Measurements from ENCODE around the gene NEU2.
"Not testable (repeated sequence)": the region's sequence is repeated elsewhere in the genome, so short reads cannot be mapped to it uniquely, and the experiment has no call there.

Gene NEU2

DNA sequence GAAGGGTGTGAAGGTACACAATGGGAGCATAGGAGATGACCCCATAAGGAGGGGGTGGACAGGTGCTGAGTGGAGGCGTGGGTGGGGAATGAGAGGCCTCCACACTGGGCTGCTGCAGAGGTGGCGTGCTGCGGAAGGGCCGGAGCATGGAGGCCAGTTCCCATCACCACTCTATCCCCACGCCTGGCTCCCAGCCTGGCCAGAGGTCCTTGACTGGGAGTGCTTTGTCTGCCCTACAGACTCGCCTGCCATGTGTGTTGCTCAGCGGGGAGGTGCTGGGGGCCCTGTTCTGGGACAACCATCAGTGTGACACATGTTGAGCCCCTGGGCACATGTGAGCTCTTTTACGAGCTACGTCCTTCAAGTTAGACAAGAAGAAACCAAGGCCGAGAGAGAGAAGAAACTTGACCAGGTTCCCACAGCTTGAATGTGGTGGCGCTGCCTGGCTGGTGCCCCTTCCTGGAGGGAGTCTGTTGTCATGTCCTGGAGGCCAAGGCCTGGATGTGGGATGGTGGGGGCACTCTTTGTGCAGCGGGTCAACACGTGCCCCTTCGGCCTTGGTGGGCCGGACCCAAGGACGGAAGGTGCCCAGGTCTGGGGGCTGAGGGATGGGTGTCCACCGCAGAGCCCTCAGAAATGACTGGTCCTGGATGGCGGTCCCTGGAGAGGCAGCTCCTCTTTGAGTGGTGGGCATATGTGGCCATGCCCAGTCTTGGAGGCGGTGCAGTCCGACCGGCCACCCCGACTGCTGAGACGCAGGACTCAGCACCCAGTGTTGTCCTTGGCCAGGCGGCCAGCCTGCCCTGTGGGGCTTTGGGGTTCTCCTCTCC lies 26.5 kb downstream of the NEU2 start:
- DNase-seq, result no peak

DNA sequence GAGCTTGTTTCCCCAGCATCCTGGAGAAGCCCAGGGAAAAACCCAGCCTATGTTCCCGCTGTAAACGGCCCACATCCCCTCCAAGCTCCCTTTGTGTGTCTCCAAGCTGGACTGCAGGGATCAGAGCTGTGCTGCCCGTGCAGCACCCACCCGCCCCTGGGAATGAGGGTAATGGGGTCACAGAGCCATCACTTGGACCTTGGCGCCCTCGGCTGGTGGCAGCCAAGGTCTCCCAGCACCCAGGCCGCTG lies 27.0 kb downstream of the NEU2 start:
- DNase-seq, result no peak

DNA sequence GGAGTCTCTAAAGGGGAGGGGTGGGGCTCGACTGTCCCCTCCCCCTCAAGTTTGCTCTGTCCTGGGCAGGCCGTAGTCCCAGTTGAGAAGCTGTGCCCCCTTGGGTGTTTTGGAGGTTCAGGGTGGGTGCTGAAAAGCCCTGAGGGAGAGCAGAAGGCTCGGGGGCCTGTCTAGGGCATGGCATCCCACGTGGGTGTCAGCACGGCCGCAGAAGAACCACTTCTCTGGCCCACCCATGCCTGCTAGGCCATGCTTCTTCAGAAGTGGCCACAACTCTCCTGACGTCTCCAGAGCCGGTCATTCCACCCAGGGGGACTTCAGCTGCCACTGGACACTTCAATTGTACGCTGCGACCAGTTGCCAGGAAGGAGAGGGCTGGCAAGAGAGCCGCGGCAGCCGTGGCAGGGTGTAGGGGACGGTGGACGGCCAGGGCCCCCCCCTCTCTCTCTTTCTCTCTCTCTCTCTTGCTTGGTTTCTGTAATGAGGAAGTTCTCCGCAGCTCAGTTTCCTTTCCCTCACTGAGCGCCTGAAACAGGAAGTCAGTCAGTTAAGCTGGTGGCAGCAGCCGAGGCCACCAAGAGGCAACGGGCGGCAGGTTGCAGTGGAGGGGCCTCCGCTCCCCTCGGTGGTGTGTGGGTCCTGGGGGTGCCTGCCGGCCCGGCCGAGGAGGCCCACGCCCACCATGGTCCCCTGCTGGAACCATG lies 27.5 kb downstream of the NEU2 start, which contains the start of gene INPP5D:
TSS of gene INPP5D (plus strand) at position 546 of the 704 bp plus-strand sequence. CDS start at position 683, 137 bp downstream.
- DNase-seq, result no peak

DNA sequence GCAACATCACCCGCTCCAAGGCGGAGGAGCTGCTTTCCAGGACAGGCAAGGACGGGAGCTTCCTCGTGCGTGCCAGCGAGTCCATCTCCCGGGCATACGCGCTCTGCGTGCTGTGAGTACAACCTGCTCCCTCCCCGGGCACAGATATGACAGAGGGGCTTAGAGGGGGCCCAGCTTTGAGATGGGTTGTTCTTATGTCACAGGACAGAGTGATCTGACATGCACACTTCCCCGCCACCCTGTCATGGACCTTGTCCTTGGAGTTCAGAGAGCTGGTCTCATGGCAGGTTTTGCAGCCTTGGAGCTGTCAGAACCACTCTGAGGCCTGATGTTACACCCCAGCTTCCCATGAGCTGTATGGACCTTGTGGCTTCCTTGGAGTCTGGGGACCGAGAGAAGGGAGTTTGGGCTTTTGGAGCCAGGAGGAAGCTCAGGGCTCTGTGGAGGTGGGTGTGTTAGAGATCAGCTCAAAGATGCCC lies 28.1 kb downstream of the NEU2 start:
- DNase-seq, result no peak

DNA sequence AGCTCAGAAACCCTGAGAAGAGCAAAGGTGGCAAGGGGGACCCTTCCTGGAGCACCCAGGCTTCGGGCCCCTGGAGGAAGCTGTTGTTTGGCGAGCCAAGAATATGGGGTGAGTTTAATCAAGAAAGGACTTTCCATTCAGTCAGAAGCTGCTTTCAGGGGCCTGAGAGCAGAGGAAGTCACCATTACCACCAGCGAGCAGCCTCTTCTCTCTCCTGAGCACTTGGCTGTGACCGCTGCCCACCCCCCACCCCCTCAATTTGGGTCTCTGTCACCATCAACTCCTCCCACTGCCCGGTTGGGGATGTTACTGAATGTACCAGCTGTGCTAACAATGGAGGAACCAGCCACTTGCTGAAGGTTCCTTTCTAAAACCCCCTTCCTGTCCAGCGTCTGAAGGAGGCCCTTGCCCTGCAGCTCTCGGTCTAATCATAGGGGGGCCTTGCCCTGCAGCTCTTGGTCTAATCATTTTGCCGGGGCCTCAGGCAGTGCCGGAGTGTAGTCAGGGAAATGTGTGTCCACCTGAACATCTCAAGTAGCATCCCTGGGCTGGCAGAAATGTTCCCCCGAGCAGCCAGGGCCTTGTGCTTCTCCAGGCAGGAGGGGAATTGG lies 28.6 kb downstream of the NEU2 start:
- no peak for DNase-seq

DNA sequence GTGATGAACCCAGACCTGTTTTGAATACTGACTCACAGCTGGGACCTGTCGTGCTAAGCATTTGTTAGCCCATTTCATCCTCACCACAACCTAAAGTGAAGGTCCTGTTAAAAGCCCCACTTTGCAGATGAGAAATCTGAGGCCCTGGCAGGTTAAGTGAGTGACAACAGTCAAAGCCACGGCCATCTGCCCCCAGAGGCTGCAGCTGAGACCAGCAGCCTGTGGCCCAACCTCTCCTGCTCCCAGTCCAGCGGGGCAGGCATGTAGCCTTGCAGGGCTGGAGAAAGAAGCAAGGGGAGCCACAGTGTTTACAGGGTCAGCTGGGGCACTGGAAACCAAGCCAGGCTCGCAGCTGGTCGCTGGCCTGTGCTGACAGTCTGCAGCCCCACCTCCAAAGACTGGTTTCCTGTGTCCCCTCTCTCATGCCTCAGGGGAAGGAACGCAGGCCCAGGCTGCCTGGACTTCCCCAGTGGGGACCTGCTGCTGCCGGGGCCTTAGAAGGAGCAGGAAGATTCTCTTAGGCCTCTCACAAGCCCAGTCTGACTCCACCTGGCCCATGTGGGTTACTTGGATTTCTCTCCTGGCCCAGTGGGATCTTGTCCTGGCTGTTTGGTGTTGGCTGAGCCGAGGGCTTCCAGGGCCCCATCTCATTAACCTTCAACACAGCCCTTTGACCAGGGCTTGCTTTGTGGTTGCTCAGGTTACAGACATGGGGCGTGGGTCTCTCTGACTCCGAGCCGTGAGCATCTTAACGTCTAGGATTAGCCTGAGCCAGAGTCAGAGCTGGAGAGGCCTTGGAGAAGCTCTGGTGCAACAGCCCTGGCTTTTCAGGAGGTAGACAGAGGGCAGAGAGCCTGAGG lies 29.3 kb downstream of the NEU2 start:
- peak; percentile 66 for DNase-seq

DNA sequence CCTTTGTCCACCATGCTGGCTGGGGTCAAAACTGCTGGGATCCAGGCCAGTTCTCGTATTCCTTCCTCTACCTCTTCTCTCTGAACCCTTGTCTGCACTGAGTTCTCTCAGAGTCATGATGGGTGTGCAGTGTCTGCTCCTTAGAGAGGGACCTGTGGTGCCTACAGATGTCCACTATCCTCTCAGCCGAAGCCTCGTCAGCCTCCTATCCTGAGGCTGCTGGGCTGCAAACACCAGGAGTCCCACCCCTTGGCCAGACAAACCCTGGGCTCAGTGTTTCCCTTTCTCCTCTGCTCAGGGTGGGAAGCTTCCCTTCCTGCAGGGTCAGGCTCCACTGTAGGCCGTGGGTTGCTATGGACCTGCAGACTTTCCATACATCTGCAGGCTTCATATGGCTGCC lies 30.0 kb downstream of the NEU2 start:
- no peak for DNase-seq

DNA sequence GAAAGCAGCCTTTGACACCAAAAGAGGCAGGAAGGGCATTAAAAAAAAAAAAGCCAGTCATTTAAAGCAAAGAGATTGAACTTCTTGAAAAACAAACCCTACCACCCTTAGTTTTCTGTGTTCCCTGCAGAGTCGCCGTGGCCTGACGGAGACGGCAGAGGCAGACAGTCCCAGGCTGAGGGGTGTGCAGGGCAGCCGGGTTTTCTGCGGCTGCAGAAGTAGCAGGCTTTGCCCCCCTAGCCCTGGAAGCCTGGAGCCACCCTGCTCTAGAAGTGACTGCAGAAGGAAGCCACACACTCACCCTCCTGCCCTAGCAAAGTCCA lies 30.4 kb downstream of the NEU2 start:
- DNase-seq, result no peak

DNA sequence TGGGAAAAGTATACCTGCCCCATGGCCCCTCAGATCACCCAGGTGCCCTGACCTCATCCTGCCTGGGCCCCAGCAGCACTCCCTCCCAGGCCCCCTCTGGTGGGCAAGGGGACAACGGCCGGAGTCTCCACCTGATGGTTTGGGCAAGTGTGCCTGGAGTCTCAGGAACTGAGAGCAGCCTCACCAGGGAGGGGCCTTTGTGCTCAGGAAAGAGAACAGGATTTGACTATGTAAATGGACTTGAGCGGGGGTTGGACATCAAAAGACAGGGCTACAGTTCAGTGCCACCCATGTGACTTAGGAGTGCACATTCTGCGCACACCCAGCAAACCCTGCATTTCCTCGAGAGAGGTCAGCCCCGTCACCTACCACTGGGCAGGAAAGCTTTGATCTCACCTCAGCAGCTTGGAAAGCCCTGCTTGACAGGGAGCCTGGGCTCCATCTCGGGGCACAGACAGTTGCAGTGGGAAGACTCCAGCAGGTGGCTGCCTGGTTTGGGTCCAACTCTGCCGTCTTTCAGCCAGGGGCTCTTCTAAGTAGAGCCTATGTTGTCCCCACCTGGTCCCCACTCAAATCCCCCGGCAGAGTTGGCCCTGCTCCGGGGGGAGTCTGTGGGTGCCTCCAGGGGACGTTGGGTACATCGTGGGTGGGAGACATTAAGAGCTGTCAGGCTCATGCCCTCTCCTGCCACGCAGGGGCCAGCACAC lies 30.9 kb downstream of the NEU2 start:
- DNase-seq, result no peak

DNA sequence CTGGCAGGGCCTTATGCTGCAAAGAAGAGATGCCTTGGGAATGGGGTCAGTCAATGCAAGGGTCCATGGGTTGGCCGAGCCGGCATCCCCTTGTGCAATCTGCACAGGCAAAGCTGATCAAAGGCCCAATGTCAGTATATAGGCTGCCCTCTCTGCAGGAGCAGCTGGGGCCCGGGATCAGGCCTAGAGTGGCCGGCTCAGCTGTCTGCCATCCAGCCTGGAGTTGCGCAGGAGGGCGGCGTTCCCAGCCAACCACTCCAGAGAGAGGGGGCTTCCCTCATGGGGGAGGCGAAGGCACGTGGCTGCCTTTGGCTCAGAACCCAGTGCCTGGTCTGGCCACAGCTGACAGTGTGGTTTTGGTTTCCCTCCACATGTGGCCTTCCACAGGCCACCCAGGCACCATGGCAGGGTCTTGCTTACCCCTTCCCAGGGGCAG lies 31.5 kb downstream of the NEU2 start:
- DNase-seq, result peak; percentile 54

DNA sequence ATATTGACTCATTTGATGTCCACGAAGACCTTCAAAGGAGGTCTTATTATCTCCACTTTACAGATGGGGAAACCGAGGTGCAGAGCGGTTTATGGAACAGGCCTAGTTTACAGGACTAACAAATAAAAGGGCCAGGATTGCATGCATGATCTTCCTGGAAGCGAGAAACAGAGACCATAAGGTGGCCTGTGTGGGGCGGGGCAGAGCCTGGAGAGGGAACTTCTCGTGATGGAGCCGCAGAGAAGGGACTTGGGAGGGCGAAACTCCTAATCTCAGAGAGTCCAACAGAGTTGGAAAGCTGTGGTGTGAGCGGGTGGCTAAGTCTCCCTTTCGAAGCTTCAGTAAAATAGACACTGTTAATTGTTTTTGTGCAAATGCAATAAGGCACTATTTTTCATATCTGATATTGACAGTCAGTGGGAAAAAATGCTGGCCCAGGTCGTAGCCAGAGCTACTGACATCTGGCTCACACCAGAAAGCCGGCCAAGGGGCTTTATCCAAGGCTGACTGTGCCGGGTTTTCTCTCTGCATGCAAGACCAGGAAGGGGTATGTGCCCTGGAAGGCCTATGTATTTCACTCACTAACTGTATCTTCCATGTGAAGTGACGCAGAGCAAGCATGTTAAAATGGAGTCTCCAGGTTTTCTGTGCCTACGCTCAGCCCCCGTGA lies 32.2 kb downstream of the NEU2 start:
- no peak for DNase-seq

DNA sequence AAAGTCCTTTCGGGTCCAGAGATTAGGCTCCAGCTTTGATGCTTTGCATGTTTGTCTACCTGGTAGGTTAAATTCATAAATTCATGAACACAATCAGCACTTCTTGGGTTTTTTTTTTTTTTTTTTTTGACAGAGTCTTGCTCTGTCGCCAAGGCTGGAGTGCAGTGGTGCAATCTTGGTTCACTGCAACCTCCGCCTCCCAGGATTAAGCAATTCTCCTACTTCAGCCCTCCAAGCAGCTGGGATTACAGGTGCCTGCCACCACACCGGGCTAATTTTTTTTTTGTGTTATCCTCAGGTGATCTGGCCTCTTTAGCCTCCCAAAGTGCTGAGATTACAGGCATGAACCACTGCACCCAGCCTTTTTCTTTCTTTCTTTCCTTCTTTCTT lies 32.7 kb downstream of the NEU2 start:
- not testable (repeated sequence) for DNase-seq

DNA sequence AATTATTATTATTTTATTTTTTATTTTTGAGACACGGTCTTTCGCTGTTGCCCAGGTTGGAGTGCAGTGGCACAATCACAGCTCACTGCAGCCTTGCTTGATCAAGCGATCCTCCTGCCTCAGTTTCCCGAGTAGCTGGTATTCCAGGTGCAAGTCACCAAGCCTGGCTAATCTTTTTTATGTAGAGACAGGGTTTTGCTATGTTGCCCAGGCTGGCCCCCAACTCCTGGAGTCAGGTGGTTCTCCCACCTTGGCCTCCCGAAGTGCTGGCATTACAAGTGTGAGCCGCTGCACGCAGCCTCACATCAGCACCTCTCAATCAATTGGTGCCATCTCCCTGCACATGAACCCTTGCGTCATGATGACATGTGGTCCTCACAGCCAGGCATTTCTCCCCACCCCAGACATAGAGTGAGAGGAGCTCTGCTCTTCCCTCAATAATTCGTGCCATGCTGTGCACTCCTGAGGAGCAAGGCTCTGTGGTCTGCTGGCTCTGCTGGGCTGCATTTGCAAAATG lies 33.5 kb downstream of the NEU2 start:
- no peak for DNase-seq

DNA sequence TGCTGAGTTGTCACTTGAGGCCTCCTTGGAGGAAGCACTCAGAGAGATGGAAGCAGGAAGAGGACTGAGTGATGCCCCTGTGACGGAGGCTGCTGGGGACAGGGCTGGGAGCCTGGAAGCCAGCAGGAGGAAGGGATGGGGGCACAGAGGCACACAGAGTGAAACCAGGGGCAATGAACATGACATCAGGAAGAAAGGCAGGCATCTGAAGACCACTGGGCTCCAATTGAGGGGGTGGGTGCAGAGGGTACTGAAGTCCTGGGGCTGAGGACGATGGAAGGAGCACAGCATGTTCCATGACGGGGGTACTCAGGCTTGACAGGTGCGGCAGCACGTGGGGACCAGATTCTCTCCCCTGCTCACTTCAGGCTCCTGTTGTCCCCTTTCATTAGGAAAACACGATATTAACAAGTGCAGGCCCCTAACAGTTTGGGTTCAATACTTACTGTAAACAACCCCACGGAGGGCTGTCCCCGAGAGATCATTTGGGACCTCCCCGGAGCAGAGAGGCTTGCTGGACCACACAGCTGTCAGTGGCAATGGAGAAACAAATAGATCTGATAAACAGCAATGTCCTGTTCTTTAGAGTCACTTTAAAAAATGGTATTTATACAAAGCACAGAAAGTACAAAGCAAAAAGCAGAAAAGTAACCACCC lies 36.4 kb downstream of the NEU2 start:
- DNase-seq, result no peak

DNA sequence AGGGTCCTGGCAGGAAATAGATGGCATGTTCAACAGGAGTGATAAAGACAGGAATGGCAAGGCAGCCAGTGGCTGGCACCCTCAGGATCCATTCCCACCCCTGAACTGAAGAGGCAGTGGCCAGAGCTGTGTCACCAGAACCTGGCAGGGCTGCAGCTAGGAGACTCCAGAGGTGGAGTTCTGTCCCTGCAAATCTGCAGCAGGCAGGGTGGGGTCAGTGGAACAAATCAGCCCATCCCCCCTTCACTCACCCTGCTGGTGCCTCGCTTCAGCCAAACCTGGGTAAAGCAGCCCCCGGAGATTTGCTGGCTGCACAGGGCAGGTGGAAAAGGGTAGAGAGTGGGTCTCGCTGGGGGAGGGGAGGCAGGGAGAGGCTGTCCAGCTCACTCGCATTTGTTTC lies 40.4 kb downstream of the NEU2 start:
- no peak for DNase-seq

DNA sequence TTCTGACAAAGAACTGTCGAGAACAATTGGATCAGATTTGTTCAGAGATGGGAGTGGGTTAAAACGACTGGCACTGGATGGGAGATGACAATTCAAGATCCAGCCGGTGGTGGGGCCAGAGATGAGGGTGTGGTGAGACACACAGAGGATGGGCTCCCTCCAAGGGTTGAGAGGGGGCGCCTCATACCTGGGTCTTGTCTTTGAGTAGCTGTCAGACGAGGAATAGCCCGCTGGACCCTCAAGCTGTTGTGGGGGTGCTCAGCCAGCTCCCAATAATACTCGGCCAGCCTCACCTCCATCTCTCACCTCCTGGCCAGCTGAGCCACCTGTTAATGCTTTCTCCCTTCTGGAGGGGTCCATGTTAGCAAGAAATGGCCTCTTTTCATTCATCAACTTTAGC lies 41.6 kb downstream of the NEU2 start:
- no peak for DNase-seq

DNA sequence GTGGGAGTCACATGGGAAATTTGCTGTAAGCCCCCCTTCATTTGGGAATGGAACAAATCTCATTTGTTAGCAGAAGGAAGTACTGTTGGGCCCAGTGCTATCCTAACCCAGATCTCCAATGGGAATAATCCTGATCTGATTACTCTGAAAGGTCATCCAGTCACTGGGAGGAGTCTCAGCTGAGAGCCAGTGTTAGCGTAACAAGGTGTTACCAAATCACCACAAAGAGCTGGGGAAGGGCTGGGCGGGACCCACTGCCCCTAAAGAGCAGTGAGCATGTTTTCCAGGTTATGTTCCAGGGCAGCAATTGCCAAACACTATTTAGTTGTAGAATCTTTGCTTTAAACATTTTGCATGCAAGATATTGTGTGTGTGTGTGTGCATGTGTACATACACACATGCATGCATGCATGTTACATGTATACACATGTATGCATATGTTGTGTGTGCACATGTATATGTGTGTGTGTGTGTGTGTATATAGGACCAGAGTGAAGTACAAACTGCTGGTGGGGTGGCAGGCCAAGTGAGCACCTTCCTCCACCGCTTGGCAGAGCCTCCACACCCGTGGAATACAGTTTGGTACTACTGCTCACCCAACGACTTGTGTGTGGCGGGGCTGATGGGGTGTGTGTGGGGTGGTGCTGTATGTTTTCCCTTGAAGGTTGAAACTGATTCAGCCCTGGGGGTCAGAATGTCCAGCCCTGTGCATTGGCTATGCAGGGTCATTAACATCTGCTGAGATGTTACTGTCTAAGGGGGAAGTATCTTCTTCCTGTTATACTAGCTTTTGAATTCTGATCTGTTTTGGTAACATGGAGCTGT lies 42.9 kb downstream of the NEU2 start:
- no peak for DNase-seq

DNA sequence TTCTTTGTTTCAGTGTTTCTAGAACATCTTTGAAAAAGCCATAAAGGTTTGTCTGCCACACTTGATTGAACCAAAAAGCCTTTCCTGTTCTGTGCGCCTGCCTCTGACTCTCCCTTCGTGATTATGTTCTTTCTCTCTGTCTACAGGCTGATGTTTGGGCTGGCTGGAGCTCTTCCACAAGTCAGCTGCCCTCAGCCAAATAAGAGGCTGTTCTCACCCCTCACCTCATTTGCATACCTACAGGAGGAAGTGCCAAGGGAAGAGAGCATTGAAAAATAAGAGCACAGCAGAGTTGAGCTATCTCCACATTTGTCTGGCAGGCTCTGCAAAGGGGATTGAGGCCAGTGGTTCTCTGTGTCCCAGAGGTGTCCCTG lies 43.5 kb downstream of the NEU2 start:
- no peak for DNase-seq

DNA sequence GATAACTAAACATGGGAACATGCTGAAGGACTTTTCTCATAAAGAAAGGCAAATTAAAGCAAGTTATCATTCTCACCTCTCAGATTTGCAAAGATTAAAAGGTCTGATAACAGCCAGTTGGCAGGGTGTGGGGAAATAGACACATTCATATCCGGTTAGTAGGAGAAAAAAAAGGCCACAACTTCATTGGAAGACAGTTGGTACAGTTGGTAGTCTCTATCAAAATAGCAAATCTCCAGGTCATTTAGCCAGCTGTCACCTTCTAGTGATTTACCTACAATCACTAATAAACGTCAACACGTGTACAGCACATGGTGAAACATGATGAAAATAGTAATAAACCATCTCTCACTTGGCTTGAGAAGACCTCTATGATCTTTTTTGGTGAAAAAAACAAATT lies 44.3 kb downstream of the NEU2 start:
- no peak for DNase-seq

DNA sequence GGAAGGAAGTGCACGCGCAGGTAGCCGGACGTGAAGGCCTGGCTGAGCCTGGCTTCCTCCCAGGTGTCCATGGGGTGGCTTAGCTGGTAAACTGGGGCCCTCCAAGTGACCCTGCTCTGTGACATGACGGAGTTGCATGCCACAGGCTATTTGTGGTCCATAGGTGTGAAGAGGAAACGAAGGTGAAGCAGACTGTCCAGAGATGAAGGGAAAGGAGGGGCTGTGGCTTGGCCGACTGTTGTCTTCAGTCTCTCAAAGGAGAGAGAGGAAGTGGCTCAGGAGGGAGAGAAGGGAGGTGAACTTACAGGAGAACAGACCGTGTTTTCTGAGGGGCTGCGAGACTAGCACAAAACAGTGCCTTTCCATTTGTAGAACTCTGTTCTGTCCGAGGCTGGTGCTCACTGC lies 47.0 kb downstream of the NEU2 start:
- DNase-seq, result no peak
